ENCODE results near the gene TAS2R46.
"Not testable (repeated sequence)": the region's sequence is repeated elsewhere in the genome, so short reads cannot be mapped to it uniquely, and the experiment has no call there.

The TAS2R46 gene

GRCh38 chr12:11075642-11076041 lies 13.5 kb upstream of the TAS2R46 start:
- Histone ChIP-seq H3K9ac (ENCODE audit: low read length) (no peak overlapping the region), H3K27me3 (ENCODE audit: control insufficient read depth in 1 of 2, insufficient read depth in 2 of 2, low read length in 2 of 2) (no peaks in the 10 kb centered on the region), H3K27ac (ENCODE audit: low read depth, low read length) (no peak overlapping the region), H3K36me3 (ENCODE audit: insufficient read depth, low read length) (no peaks in the 10 kb centered on the region), H3K4me3 (ENCODE audit: low read depth in 1 of 2, low read length in 2 of 2) (no peak overlapping the region), H3K9me3 (ENCODE audit: low read length) (no peaks in the 10 kb centered on the region), H3K4me1 (ENCODE audit: insufficient read depth, low read length) (no peaks in the 10 kb centered on the region)

GRCh38 chr12:11071414-11071813 lies 9.3 kb upstream of the TAS2R46 start:
- Histone ChIP-seq H3K4me3 (ENCODE audit: low read depth in 1 of 2, low read length in 2 of 2) (no peak overlapping the region), H3K4me1 (ENCODE audit: insufficient read depth, low read length) (no peaks in the 10 kb centered on the region), H3K36me3 (ENCODE audit: insufficient read depth, low read length) (no peaks in the 10 kb centered on the region), H3K27ac (ENCODE audit: low read depth, low read length) (no peak overlapping the region), H3K9ac (ENCODE audit: low read length) (no peak overlapping the region), H3K9me3 (ENCODE audit: low read length) (no peaks in the 10 kb centered on the region), H3K27me3 (ENCODE audit: control insufficient read depth in 1 of 2, insufficient read depth in 2 of 2, low read length in 2 of 2) (no peaks in the 10 kb centered on the region)

- Histone ChIP-seq H3K4me1 (ENCODE audit: insufficient read depth, low read length) (no peaks in the 10 kb centered on the region), H3K27ac (ENCODE audit: low read depth, low read length) (no peak overlapping the region), H3K36me3 (ENCODE audit: insufficient read depth, low read length) (no peaks in the 10 kb centered on the region), H3K4me3 (ENCODE audit: low read depth in 1 of 2, low read length in 2 of 2) (no peak overlapping the region), H3K9ac (ENCODE audit: low read length) (no peak overlapping the region), H3K27me3 (ENCODE audit: control insufficient read depth in 1 of 2, insufficient read depth in 2 of 2, low read length in 2 of 2) (no peaks in the 10 kb centered on the region), H3K9me3 (ENCODE audit: low read length) (no peaks in the 10 kb centered on the region)
Measured at GRCh38 chr12:11070999-11071398, 8.9 kb upstream of the TAS2R46 start.

- Histone ChIP-seq H3K4me3 (ENCODE audit: low read depth in 1 of 2, low read length in 2 of 2) (no peak overlapping the region), H3K9me3 (ENCODE audit: low read length) (no peaks in the 10 kb centered on the region), H3K9ac (ENCODE audit: low read length) (no peak overlapping the region), H3K27ac (ENCODE audit: low read depth, low read length) (no peak overlapping the region), H3K36me3 (ENCODE audit: insufficient read depth, low read length) (no peaks in the 10 kb centered on the region), H3K4me1 (ENCODE audit: insufficient read depth, low read length) (no peaks in the 10 kb centered on the region), H3K27me3 (ENCODE audit: control insufficient read depth in 1 of 2, insufficient read depth in 2 of 2, low read length in 2 of 2) (no peaks in the 10 kb centered on the region)
Measured at GRCh38 chr12:11069854-11070365, 7.8 kb upstream of the TAS2R46 start.

- no peaks in the 10 kb centered on the region for H3K27me3 ChIP-seq (ENCODE audit: control insufficient read depth in 1 of 2, insufficient read depth in 2 of 2, low read length in 2 of 2)
- H3K9ac ChIP-seq (ENCODE audit: low read length) = no peak overlapping the region
- H3K4me1 ChIP-seq (ENCODE audit: insufficient read depth, low read length) = no peaks in the 10 kb centered on the region
- no peaks in the 10 kb centered on the region for H3K36me3 ChIP-seq (ENCODE audit: insufficient read depth, low read length)
- no peaks in the 10 kb centered on the region for H3K9me3 ChIP-seq (ENCODE audit: low read length)
- no peak overlapping the region for H3K27ac ChIP-seq (ENCODE audit: low read depth, low read length)
- H3K4me3 ChIP-seq (ENCODE audit: low read depth in 1 of 2, low read length in 2 of 2) = no peak overlapping the region
Measured at GRCh38 chr12:11067514-11067913, 5.4 kb upstream of the TAS2R46 start.

GRCh38 chr12:11059784-11060183 lies 2.3 kb downstream of the TAS2R46 start:
- Histone ChIP-seq H3K9ac (ENCODE audit: low read length) (no peak overlapping the region), H3K36me3 (ENCODE audit: insufficient read depth, low read length) (no peaks in the 10 kb centered on the region), H3K27me3 (ENCODE audit: control insufficient read depth in 1 of 2, insufficient read depth in 2 of 2, low read length in 2 of 2) (no peaks in the 10 kb centered on the region), H3K4me3 (ENCODE audit: low read depth in 1 of 2, low read length in 2 of 2) (no peak overlapping the region), H3K27ac (ENCODE audit: low read depth, low read length) (no peak overlapping the region), H3K9me3 (ENCODE audit: low read length) (no peaks in the 10 kb centered on the region), H3K4me1 (ENCODE audit: insufficient read depth, low read length) (no peaks in the 10 kb centered on the region)

GRCh38 chr12:11059041-11059440 lies 3.1 kb downstream of the TAS2R46 start:
- H3K9me3 ChIP-seq (ENCODE audit: low read length) = no peaks in the 10 kb centered on the region
- H3K27me3 ChIP-seq (ENCODE audit: control insufficient read depth in 1 of 2, insufficient read depth in 2 of 2, low read length in 2 of 2) = no peaks in the 10 kb centered on the region
- no peak overlapping the region for H3K4me3 ChIP-seq (ENCODE audit: low read depth in 1 of 2, low read length in 2 of 2)
- H3K9ac ChIP-seq (ENCODE audit: low read length) = no peak overlapping the region
- no peaks in the 10 kb centered on the region for H3K4me1 ChIP-seq (ENCODE audit: insufficient read depth, low read length)
- no peaks in the 10 kb centered on the region for H3K36me3 ChIP-seq (ENCODE audit: insufficient read depth, low read length)
- H3K27ac ChIP-seq (ENCODE audit: low read depth, low read length) = no peak overlapping the region

- no peaks in the 10 kb centered on the region for H3K9me3 ChIP-seq (ENCODE audit: low read length)
- no peaks in the 10 kb centered on the region for H3K36me3 ChIP-seq (ENCODE audit: insufficient read depth, low read length)
- H3K27ac ChIP-seq (ENCODE audit: low read depth, low read length) = no peak overlapping the region
- no peak overlapping the region for H3K4me3 ChIP-seq (ENCODE audit: low read depth in 1 of 2, low read length in 2 of 2)
- no peak overlapping the region for H3K9ac ChIP-seq (ENCODE audit: low read length)
- H3K4me1 ChIP-seq (ENCODE audit: insufficient read depth, low read length) = no peaks in the 10 kb centered on the region
- H3K27me3 ChIP-seq (ENCODE audit: control insufficient read depth in 1 of 2, insufficient read depth in 2 of 2, low read length in 2 of 2) = no peaks in the 10 kb centered on the region
Measured at GRCh38 chr12:11055306-11055705, 6.8 kb downstream of the TAS2R46 start.

GRCh38 chr12:11049806-11050531 lies 12.1 kb downstream of the TAS2R46 start:
- H3K9me3 ChIP-seq (ENCODE audit: low read length); H3K27ac ChIP-seq (ENCODE audit: low read depth, low read length); H3K9ac ChIP-seq (ENCODE audit: low read length); H3K36me3 ChIP-seq (ENCODE audit: insufficient read depth, low read length); H3K27me3 ChIP-seq (ENCODE audit: control insufficient read depth in 1 of 2, insufficient read depth in 2 of 2, low read length in 2 of 2); H3K4me3 ChIP-seq (ENCODE audit: low read depth in 1 of 2, low read length in 2 of 2); H3K4me1 ChIP-seq (ENCODE audit: insufficient read depth, low read length): not testable (repeated sequence)

GRCh38 chr12:11041366-11041765 lies 20.7 kb downstream of the TAS2R46 start:
- H3K27ac ChIP-seq (ENCODE audit: low read depth, low read length); H3K27me3 ChIP-seq (ENCODE audit: control insufficient read depth in 1 of 2, insufficient read depth in 2 of 2, low read length in 2 of 2); H3K4me3 ChIP-seq (ENCODE audit: low read depth in 1 of 2, low read length in 2 of 2); H3K36me3 ChIP-seq (ENCODE audit: insufficient read depth, low read length); H3K9ac ChIP-seq (ENCODE audit: low read length); H3K9me3 ChIP-seq (ENCODE audit: low read length); H3K4me1 ChIP-seq (ENCODE audit: insufficient read depth, low read length): not testable (repeated sequence)

GRCh38 chr12:11040162-11040561 lies 21.9 kb downstream of the TAS2R46 start:
- Histone ChIP-seq H3K4me1 (ENCODE audit: insufficient read depth, low read length) (no peaks in the 10 kb centered on the region), H3K4me3 (ENCODE audit: low read depth in 1 of 2, low read length in 2 of 2) (no peak overlapping the region), H3K27ac (ENCODE audit: low read depth, low read length) (no peak overlapping the region), H3K27me3 (ENCODE audit: control insufficient read depth in 1 of 2, insufficient read depth in 2 of 2, low read length in 2 of 2) (no peaks in the 10 kb centered on the region), H3K9ac (ENCODE audit: low read length) (no peak overlapping the region), H3K36me3 (ENCODE audit: insufficient read depth, low read length) (peaks cover 3% of the 10 kb centered on the region), H3K9me3 (ENCODE audit: low read length) (no peaks in the 10 kb centered on the region)

- H3K4me3 ChIP-seq (ENCODE audit: low read depth in 1 of 2, low read length in 2 of 2) = no peak overlapping the region
- H3K4me1 ChIP-seq (ENCODE audit: insufficient read depth, low read length) = no peaks in the 10 kb centered on the region
- no peaks in the 10 kb centered on the region for H3K27me3 ChIP-seq (ENCODE audit: control insufficient read depth in 1 of 2, insufficient read depth in 2 of 2, low read length in 2 of 2)
- no peaks in the 10 kb centered on the region for H3K9me3 ChIP-seq (ENCODE audit: low read length)
- no peak overlapping the region for H3K9ac ChIP-seq (ENCODE audit: low read length)
- no peaks in the 10 kb centered on the region for H3K36me3 ChIP-seq (ENCODE audit: insufficient read depth, low read length)
- no peak overlapping the region for H3K27ac ChIP-seq (ENCODE audit: low read depth, low read length)
Measured at GRCh38 chr12:11039171-11039570, 22.9 kb downstream of the TAS2R46 start.
